ENCODE data around the gene COL28A1. TPM values are rescaled to one million over a fixed set of nuclear protein-coding genes. Genes with fewer than 3 reads are reported as not detected.

The COL28A1 gene
- under 0.01 TPM in 1 of 2 replicates, not detected in the other for total RNA-seq

GRCh38 chr7:7535691-7536090 lies at the start of gene COL28A1:
COL28A1 (minus strand) TSS chr7:7535873; CDS start chr7:7532875, 2,998 bp downstream.

DNA sequence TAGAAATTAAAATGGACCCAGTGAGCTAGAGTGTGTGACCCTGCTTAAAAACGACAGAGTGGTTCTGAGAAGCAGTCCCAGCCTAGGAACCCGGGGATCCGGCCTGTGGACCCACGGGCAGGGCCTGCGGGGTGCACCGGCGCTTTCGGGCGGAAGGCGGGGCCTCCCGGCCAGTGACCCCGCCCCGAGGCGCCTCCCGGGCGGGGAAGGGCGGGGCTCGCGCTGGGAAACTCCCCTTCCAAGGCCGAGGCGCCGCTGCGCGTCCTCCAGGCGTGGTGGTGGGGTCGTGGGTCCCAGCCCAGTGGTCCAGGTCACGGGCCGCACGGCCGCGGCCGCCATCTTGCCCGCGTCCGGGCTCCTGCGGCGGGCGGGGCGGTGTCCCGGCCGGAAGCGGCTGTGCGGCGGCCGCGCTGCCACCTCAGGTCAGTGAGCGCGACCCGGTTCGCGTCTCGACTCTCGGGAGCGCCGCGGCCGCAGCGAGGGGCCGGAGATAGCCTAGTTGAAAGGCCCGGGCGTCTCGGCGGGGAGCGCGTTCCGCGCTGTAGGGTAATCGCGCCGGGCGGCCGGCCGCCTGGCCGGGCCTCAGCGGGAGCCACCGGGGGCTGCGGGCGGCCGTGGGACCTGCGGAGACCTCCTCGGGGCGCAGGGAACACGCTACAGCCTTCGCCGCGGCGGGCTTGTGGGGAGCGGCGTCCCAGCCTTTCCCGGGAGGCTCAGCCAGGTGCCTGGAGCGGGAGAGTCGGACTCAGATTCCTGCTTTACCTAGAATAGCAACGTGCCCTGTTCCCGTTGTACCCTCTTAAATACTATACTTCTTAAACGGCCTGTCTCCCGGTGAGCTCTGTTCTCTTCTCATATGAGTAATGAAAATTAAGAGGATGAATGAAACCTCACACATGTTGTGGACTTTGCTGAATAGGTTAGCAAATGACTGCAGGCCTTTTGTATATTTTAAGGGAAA lies 31.3 kb upstream of the COL28A1 start, which contains the start of gene MIOS:
TSS of gene MIOS (plus strand) at position 234 of the 961 bp plus-strand sequence. CDS start 5,592 bp downstream, outside the sequence.

Other genes starting within 250 kb of the COL28A1 start
- gene MIOS, start 31.0 kb upstream of the COL28A1 start, total RNA-seq: 17.3 and 19.8 TPM in 2 replicates
- 7.5 and 9.7 TPM in 2 replicates for gene UMAD1, start 104.9 kb upstream of the COL28A1 start, total RNA-seq
- gene RPA3, start 182.7 kb upstream of the COL28A1 start, total RNA-seq: 9.3 and 14.8 TPM in 2 replicates